Keratinocyte (primary cell): ENCODE data around the gene ZBTB46. TPM values are rescaled to one million over a fixed set of nuclear protein-coding genes. Genes with fewer than 3 reads are reported as not detected.

ENCODE experiments used
- DNase-seq: peaks from one replicate; pipeline ENCODE4 v3.0.0-alpha.2; 2011; ENCODE audit warnings: low read depth, missing footprints, low spot score
- FAIRE-seq: peaks from 2 replicates; lab custom pipeline; 2011; peaks lifted over from hg19 to GRCh38; lab: Jason Lieb, UNC
- H2AFZ ChIP-seq: 2 replicates; pipeline ENCODE4 v1.6.0; 2012; ENCODE audit warnings: low read length, control low read depth, inconsistent platforms; ENCODE audit not compliant: control insufficient read depth
- H3K27ac ChIP-seq: 2 replicates; pipeline ENCODE4 v1.5.1; 2011; ENCODE audit warnings: low read length; ENCODE audit not compliant: control insufficient read depth, insufficient read depth
- H3K27me3 ChIP-seq: 3 replicates; pipeline ENCODE4 v1.6.0; 2011; ENCODE audit warnings: low read length; ENCODE audit not compliant: control insufficient read depth, insufficient read depth; ENCODE audit errors: extremely low read depth
- H3K36me3 ChIP-seq, 2 experiments: 2 replicates in 1 of 2; 3 replicates in 1 of 2; pipeline ENCODE4 v1.5.1; 2011; ENCODE audit warnings: low read length in 2 of 2, mild to moderate bottlenecking in 1 of 2; ENCODE audit not compliant: control insufficient read depth in 2 of 2, insufficient read depth in 2 of 2; ENCODE audit errors: extremely low read depth in 1 of 2
- H3K4me1 ChIP-seq: 3 replicates; pipeline ENCODE4 v1.5.1; 2011; ENCODE audit warnings: low read length; ENCODE audit not compliant: control insufficient read depth, insufficient read depth; ENCODE audit errors: extremely low read depth
- H3K4me2 ChIP-seq: 3 replicates; pipeline ENCODE4 v1.6.0; 2011; ENCODE audit warnings: low read depth, low read length; ENCODE audit not compliant: control insufficient read depth, insufficient read depth; ENCODE audit errors: extremely low read depth
- H3K4me3 ChIP-seq, 3 experiments: fragments of 200-600 bp in 1 of 3; sonication (generic) in 1 of 3; 2 replicates in 2 of 3; 3 replicates in 1 of 3; pipeline ENCODE4 v1.5.1; 2011 to 2016; ENCODE audit warnings: low read length in 3 of 3, mild to moderate bottlenecking in 3 of 3, control low read depth in 2 of 3, inconsistent platforms in 1 of 3, low read depth in 1 of 3, mixed read lengths in 1 of 3, mixed run types in 1 of 3, moderate library complexity in 1 of 3; ENCODE audit not compliant: control insufficient read depth in 2 of 3, insufficient read depth in 2 of 3; ENCODE audit errors: extremely low read depth in 1 of 3
- H3K79me2 ChIP-seq: 2 replicates; pipeline ENCODE4 v1.6.0; 2012; ENCODE audit warnings: low read length; ENCODE audit not compliant: control insufficient read depth, insufficient read depth
- H3K9ac ChIP-seq: 3 replicates; pipeline ENCODE4 v1.6.0; 2011; ENCODE audit warnings: low read length; ENCODE audit not compliant: control insufficient read depth, insufficient read depth; ENCODE audit errors: extremely low read depth
- H3K9me1 ChIP-seq: 3 replicates; pipeline ENCODE4 v1.6.0; 2011; ENCODE audit warnings: low read length; ENCODE audit not compliant: control insufficient read depth, insufficient read depth; ENCODE audit errors: extremely low read depth
- H3K9me3 ChIP-seq: 2 replicates; pipeline ENCODE4 v1.5.1; 2012; ENCODE audit warnings: low read depth, low read length; ENCODE audit not compliant: control insufficient read depth
- H4K20me1 ChIP-seq: 3 replicates; pipeline ENCODE4 v1.6.0; 2011; ENCODE audit warnings: low read length; ENCODE audit not compliant: control insufficient read depth, insufficient read depth; ENCODE audit errors: extremely low read depth
- EZH2 ChIP-seq: IDR thresholded peaks from one replicate; pipeline ENCODE4 v1.6.1; 2012; ENCODE audit warnings: inconsistent platforms, mild to moderate bottlenecking, low read length, moderate library complexity
- dilution Hi-C: fragments of 300-500 bp; cut with MboI; formaldehyde crosslinking; loops from one replicate; pipeline ENCODE4 v1.7.0; 2020; ENCODE audit warnings: low sequenced_read_pairs; ENCODE audit not compliant: extremely low pct_ligation_motif_present
- polyA plus RNA-seq, 5 experiments: library from polyadenylated mRNA; depleted of rRNA in 3 of 5; stranded (reverse) in 3 of 5; stranded (forward) in 1 of 5; unstranded in 1 of 5; fragments of >200 nt; gene quantifications; 1 replicate in 1 of 5; 2 replicates in 3 of 5; 3 replicates in 1 of 5; pipeline versions ENCODE4 v1.2.1 to v1.2.3, GENCODE V29; 2011 to 2012; ENCODE audit warnings: missing spikeins in 2 of 5, low read depth in 1 of 5, low replicate concordance in 1 of 5
- TF ChIP-seq, protein P1 (sequence below), 3 experiments: IDR thresholded peaks in 1 of 3; conservative IDR thresholded peaks in 1 of 3; optimal IDR thresholded peaks in 1 of 3; 2 replicates in 2 of 3; 3 replicates in 1 of 3; pipeline versions ENCODE3 to v1.5.1; 2011; ENCODE audit warnings: low read length in 3 of 3, mild to moderate bottlenecking in 3 of 3, moderate library complexity in 2 of 3, control low read depth in 1 of 3, inconsistent platforms in 1 of 3; ENCODE audit not compliant: insufficient read depth in 2 of 3; ENCODE audit errors: extremely low read depth in 1 of 3

ZBTB46 gene
- polyA plus RNA-seq, 1 donor (not counting 4 experiments of a cell fraction or from before 2014, with no cell fraction given): 0.12 TPM

DNA sequence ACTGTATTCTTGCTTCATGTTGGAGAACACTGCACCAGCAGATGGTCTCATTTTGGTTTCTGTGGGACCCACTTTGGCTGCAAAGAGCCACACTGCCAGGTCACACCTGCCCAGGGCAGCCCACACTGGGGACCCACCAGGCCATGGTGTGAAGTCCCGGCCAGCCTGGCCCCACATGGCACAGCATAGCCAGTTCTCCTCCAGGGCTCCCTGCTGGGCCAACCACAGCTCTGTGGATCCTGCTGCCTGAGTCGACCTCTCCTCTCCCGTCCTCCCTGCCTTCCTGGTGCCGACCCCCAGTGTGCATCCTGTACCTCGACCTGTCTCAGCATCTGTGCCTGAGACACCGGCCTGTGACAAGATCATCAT is 126.3 kb downstream of the ZBTB46 start:
- dilution Hi-C loops: no loop called here
- H2AFZ ChIP-seq: no peak overlapping the region
- no peaks in the 10 kb centered on the region for H3K27me3 ChIP-seq
- FAIRE-seq: no peak
- peaks cover 19 to 32% of the 10 kb centered on the region in 2 experiments for H3K36me3 ChIP-seq
- no peak overlapping the region for H3K4me3 ChIP-seq
- no peaks in the 10 kb centered on the region for H3K9me1 ChIP-seq
- peaks cover 4% of the 10 kb centered on the region for H4K20me1 ChIP-seq
- H3K9ac ChIP-seq: no peak overlapping the region
- no peaks in the 10 kb centered on the region for H3K9me3 ChIP-seq
- H3K4me2 ChIP-seq: no peak overlapping the region
- peaks cover 45% of the 10 kb centered on the region for H3K79me2 ChIP-seq
- TF ChIP-seq, protein P1, sequence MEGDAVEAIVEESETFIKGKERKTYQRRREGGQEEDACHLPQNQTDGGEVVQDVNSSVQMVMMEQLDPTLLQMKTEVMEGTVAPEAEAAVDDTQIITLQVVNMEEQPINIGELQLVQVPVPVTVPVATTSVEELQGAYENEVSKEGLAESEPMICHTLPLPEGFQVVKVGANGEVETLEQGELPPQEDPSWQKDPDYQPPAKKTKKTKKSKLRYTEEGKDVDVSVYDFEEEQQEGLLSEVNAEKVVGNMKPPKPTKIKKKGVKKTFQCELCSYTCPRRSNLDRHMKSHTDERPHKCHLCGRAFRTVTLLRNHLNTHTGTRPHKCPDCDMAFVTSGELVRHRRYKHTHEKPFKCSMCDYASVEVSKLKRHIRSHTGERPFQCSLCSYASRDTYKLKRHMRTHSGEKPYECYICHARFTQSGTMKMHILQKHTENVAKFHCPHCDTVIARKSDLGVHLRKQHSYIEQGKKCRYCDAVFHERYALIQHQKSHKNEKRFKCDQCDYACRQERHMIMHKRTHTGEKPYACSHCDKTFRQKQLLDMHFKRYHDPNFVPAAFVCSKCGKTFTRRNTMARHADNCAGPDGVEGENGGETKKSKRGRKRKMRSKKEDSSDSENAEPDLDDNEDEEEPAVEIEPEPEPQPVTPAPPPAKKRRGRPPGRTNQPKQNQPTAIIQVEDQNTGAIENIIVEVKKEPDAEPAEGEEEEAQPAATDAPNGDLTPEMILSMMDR (optimal IDR thresholded peaks at IDR 0.05 in 1 of 3, IDR thresholded peaks at IDR 0.05 in 1 of 3, conservative IDR thresholded peaks at IDR 0.05 in 1 of 3; ENCODE audit: extremely low read depth in 1 of 3, insufficient read depth in 2 of 3, low read length in 3 of 3): no peak
- TF ChIP-seq EZH2: no peak
- peaks cover 23% of the 10 kb centered on the region for H3K4me1 ChIP-seq
- DNase-seq: no peak
- H3K27ac ChIP-seq: no peak overlapping the region

DNA sequence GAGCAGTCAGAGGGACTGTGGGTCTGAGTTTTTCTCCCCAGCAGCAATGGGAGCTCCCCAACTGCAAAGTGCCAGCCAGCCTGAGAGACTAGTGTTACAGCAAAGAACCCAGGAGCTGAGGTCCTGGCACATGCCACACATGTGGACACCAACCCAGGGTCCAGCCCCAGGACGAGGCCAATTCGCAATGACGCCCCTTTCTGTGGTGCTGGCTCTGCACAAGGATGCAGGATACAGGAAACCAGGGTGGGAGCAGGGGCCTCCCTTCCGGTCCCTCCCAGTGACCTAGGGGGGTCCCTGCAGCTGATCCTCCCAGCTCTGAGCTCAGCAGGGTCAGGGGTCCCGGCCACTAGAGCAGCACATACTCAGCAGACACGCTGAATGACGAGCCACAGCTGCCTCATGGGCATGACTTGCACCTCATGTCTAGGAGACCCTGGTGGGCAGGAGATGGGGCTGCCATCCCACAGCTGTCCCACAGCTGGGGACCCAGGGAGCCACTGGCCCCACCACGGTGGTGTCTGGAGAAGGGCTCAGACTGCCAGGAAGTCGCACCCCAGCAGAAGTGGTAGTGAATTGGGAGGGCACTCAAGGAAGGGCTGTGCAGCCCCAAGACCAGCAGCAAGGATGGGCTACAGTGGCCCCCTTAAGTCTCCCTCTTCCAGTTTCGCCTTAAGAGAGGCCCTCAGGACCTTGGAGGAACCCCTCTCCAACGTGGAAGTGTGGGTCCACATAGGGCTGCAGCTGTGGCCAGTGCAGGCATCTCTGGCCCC is 126.9 kb downstream of the ZBTB46 start:
- Histone ChIP-seq H3K4me1 (peaks cover 26% of the 10 kb centered on the region), H2AFZ (no peak overlapping the region), H3K36me3 (peaks cover 17 to 27% of the 10 kb centered on the region in 2 experiments), H3K9me1 (no peaks in the 10 kb centered on the region), H4K20me1 (peaks cover 4% of the 10 kb centered on the region), H3K4me2 (no peak overlapping the region), H3K27me3 (no peaks in the 10 kb centered on the region), H3K9me3 (no peaks in the 10 kb centered on the region), H3K9ac (no peak overlapping the region), H3K4me3 (no peak overlapping the region), H3K27ac (no peak overlapping the region), H3K79me2 (peaks cover 41% of the 10 kb centered on the region)
- dilution Hi-C loops: no loop called here
- no peak for DNase-seq
- FAIRE-seq: no peak
- TF ChIP-seq, protein P1 (optimal IDR thresholded peaks at IDR 0.05 in 1 of 3, IDR thresholded peaks at IDR 0.05 in 1 of 3, conservative IDR thresholded peaks at IDR 0.05 in 1 of 3; ENCODE audit: extremely low read depth in 1 of 3, insufficient read depth in 2 of 3, low read length in 3 of 3): no peak
- TF ChIP-seq EZH2: no peak
